NCI-H774 (cell line): ENCODE measurements around the gene ACKR3.

ENCODE experiments used
- DNase-seq: peaks from one replicate; lab custom pipeline; 2025; lab: John Stamatoyannopoulos, UW

The ACKR3 gene

DNA sequence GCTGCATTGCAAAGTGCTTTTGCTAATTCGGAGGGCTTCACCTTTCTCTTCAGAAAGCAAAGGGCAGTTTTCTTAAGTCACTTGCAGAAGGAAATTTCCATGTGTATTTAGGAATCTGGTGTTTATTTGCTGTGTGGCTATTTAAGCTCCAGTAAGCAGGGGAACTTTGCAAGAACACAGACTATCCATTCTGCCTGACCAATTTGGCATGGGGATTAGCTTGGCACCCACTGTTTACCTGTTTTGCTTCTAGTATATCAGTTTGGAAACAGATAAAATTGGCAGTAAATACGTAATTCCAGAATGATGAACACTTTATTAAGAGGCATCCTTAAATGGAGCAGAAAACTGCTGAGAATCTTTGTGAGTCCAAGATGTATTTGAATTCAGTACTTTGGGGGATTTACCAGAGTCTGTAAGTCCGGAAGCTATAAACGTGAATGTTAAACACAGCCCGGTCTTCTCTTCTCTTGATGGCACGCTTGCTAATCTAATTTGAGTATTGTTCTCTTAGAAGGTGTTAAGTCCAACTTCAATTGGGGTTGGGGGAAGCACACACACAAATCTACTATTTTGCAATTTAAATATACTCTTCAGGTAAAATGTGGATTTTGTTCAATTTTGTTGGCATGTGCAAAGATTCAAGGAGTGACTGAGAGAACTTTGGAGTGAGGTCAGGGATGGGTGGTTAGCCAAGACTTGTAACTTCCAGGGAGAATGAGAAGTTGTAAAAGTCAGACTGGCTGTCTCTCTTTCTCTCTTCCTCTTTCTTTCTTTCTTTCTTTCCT lies 650 bp downstream of the ACKR3 start:
- DNase-seq = no peak

DNA sequence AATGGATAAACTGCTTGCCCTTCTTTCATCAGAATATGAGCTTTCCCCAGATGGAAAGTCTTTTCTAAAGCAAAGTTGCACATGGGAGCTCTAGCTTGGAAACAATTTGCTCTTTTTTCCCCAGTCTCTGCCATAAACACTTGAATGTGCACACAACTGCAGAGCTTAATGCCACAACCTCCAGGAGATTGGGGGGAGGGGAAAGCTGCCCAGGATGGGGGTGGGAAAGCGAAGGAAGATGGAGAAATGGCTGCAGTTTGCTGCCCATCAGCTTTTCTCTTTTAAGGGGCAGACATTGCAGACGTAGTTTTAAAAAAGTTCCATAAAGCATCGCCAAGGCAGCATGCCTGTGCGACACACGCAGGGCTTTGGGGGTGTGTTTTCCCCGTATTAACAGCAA lies 1.5 kb downstream of the ACKR3 start:
- no peak for DNase-seq

DNA sequence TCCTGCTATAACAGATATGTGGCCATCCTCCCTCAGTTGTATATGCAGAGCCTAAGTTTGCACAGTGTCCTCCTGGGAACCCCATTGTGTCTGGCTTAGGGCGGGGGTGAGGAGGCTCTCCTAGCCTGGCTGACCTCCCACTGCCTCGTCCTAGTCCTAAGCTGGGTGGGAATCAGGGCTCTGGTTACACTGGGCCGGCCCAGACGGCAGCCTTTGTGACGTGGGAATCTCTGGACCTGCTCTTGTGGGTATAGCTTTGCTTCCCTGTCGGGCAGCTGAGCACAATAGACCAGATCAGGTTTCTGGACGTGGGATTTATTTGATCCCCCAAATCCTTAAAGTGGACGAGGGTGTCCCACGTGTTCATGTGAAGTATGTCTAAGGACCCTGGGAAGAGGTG lies 2.9 kb downstream of the ACKR3 start:
- DNase-seq = no peak

DNA sequence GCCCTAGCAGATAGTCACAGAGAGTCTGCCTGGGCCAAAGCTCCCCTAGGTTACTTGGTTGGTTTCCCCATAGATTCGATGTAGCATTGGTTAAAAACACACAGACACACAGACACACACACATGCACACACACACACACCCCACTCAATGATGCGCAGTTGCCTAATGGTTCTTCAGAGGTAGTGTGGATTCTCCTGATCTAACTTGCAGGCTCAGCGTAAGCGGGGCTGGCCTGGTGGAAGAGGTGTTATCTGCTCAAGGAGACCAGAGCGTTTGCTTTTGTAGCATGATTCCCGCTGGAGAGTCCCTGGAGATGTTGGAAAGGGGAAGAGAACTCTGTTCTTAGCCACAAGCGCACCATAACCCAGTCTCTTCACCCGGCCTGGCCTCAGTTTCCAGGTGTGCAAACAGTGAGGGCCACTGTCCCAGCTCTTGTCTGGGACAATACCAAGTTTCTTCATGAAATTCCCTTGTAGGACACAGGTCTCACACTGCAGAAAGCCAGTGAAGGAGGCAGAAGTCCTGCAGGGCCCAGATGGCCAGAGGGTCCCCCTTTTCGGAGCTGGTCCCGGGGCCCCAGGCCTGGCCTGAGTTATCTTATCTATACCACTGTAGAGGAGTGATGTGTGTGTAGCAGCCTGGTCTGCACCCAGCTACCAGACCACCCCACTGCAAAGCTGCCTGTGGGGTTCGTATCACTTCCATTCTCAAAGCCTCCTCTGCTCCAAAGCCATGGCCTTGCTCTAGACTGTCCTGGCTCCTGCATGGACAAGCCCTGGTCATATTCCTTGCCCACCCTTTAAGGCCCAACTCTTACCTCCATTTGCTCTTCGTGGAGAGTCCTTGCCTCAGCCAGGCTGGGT lies 3.7 kb downstream of the ACKR3 start:
- DNase-seq = no peak

DNA sequence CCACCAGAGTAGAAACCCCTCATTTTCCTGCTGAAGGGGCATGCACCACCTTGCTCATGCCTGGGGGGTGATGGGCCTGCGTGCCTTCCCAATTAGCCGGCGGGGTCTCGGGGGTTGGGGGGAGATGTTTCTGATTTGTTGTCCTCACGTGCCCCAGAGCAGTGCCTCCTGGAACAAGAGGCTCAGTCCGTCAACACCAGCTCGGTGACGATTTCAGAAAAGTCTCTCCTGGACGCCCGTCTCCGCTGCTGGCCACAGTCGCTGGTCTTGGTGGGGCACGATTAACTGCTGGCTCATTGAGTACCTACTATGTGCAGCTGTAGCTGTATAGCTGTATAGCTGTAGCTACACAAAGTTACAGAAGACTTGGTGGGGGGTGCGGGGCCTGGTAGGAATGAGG lies 4.4 kb downstream of the ACKR3 start:
- DNase-seq = no peak

DNA sequence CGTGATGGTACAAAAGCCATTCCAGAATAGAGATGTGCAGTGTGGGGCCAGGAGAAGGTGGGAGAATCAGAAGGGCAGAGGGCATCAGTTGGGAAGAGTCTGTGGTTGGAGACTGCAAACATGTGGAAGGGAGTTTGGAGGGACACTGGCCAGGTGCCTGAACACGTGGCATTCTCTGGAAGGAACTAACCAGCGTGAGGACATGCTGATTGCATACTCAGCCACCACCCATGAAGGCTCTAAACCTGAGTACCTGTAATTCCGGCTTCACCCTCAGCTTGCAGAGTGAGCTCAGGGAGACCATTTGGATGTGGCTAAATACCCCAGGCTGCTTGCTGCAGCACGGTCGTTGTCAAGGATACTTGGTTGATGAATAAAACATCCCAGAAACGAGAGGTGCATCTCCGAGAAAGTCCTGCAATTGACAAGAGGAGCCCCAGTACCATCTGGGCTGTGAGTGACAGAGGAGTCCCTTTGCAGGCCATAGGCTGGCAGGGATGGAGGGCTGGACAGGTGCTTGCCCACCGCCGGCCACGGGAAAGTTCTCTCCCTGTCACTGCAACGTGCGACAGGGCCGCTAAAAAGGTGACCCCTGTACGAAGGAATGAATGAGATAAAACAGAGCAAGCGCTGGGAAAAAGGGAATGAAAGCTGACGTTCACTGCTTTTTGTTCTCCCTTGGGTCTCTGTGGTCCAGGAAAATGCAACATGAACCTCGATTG lies 5.0 kb downstream of the ACKR3 start:
- DNase-seq = no peak

DNA sequence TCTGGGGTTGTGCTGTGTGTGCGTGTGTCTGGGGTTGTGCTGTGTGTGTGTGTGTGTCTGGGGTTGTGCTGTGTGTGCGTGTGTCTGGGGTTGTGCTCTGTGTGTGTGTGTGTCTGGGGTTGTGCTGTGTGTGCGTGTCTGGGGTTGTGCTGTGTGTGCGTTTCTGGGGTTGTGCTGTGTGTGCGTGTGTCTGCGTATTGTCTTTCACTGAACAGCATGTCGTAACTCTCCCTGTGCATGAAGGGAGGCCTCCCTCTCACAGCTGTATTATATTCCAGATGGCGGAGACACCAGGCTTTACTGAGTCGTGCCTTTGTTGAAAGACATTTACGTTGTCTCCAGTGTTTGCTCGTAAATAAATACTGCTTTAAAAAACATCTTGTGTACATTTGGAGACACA lies 5.9 kb downstream of the ACKR3 start:
- DNase-seq = no peak

DNA sequence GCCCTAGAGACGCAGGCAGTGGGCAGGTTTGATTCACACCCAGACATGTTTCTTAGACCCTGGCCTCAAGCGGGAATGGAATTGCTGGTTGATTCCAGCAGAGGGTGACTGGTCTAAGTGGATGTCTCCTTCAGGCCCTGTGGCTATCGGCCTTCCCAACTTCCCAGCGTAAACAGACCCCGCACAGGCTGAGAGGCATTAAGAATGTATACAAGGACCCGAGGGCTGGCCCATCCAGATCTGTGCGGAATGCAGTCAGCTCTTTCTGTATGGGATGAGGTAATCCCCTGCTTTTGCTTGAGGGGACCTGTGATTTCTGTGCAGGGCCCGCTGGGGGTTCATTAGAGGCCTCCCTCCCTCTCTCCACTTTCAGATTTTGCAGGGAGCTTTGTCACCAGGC lies 6.5 kb downstream of the ACKR3 start:
- no peak for DNase-seq

DNA sequence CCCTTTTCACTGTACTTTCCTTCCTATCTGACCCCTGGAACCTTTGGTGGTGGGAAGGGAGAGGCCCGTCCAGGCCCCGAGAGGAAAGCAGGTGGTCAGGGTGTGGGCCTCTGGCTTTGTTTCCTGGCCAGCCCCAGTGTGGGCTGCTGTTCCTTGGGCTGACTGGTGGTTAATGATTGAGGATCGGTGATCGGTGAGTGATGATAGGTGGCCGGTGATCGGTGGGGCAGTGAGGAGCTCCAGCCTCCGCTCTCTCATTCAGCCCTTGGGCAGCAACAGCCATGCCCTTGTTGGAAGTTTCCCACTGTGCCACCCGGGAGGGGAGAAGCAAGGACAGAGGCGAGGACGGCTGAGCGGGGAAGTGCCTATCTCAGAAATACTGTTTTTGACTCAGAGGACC lies 7.3 kb downstream of the ACKR3 start:
- no peak for DNase-seq

DNA sequence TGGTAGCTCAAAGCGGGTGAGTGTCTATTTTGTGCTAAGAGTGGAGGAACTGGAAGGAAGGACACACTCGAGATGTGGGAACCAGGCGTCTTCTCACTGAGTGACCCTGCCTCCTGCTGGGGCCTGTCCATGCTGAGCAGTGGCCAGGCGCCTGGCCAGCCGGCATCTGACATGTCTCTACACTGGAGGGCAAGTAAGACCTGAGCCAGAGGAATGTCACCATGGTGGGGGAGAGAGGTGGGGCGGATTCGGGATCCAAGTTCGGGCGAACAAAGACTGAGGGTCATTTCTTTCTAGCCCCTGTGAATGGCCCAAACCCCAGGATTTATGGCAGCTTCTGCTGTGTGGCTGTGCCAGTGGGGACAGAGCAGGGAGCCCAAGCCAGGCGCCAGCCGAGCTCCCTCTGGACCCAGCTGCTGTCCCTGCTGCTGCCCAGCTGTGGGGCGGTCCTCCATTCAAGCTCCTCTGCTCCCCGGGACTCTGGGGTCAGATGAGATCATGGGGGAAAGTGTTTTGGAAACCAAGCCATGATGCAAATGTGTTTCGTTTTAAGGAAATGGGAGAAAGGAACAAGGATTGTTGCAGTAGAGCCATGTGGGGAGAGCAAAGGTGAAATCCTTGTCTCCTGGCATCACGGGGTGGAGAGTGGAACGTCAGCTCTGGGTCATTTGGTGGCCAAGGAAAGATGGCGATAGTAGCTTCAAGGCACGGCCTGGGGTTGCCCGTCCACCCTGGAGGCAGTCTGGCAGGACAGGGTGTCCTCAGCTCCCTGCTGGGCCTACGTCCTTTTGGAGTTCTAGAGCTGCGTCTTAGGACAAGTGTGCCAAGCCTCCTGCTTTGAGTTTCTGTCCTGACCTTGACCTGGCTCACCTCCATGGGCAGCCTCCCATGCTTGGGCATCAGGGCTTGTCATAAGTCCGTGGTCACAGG lies 8.1 kb downstream of the ACKR3 start:
- DNase-seq = no peak

DNA sequence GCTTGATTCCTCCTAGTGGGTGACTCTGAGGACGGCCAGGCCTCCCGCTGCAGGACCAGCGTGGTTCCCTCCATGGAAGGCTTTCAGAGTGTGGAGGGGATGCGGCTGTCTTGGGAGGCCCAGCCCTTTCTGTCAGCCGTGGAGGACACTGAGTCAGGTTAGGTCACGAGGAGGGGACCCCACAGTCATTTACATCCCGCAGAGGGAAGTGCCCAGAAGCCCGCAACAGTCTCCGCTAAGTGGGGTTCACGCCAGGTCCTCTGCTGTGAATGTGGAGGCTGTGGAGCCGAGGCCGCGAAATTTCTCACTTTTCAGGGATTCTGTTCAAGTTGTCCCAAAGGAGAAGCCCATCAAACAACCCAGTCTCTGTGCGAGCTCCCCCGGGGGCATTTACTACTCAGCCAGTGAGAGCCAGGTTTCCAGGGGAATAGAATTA lies 8.8 kb downstream of the ACKR3 start:
- no peak for DNase-seq

DNA sequence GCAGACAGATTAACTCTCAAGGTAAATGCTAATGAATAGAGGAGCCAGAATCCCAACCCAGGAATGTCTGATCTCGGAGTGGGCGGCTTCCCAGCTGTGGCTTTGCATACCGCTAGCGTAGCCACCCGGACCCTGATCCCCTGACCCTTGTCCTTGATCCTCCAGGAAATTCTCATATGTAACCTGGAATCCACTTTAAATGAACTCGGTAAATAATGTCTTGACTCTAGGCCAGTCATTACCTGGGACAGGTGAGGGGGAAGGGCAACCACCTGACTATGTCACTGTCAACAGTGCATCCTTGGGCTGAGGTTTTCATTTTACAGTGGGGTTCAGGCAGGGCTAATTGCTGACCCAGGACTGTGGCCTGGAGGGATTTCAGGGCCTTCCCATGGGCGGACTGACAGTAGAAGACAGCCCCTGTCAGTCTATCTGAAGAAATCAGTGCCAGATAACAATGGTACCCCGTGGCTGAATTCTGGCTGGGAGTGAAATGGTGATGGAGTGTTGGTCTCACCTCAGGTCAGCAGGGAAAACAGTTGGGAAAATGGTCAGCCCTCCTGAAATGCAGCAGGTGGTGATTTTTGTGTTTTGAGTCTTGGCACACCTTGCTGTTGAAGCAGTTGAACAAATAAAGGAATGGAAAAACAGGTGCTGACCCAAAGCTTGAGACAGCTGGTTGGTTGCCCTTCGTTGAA lies 9.6 kb downstream of the ACKR3 start:
- peak; percentile 70 for DNase-seq

DNA sequence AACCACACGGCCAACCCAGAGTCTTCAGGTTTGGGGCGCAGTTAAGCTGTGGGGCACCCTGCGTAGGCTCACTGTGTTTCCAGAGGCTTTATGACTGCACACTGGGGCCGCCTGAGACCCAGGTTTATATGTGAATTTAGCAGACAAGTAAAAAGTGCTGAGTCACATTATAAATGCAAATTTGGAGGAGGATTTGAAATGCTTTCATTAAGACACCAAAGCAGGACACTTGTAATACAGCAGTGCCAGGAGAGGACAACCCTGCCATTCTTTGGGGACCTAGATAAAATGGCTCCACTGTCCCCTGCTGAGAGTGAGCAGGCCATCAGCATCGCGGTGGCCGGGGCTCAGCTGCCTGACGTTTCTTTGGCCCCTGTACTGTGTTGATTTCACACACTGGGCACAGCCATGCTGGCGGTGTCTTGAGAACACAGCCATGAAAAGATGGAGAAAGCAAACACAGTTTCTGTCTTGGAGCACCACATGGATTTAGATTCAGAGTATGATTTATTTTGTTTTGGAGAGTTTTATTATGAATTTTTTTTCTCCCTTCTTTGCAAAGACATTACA lies 10.2 kb downstream of the ACKR3 start:
- DNase-seq = peak; percentile 51

DNA sequence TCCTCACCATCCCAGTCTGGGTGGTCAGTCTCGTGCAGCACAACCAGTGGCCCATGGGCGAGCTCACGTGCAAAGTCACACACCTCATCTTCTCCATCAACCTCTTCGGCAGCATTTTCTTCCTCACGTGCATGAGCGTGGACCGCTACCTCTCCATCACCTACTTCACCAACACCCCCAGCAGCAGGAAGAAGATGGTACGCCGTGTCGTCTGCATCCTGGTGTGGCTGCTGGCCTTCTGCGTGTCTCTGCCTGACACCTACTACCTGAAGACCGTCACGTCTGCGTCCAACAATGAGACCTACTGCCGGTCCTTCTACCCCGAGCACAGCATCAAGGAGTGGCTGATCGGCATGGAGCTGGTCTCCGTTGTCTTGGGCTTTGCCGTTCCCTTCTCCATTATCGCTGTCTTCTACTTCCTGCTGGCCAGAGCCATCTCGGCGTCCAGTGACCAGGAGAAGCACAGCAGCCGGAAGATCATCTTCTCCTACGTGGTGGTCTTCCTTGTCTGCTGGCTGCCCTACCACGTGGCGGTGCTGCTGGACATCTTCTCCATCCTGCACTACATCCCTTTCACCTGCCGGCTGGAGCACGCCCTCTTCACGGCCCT lies 11.2 kb downstream of the ACKR3 start:
- DNase-seq = no peak

DNA sequence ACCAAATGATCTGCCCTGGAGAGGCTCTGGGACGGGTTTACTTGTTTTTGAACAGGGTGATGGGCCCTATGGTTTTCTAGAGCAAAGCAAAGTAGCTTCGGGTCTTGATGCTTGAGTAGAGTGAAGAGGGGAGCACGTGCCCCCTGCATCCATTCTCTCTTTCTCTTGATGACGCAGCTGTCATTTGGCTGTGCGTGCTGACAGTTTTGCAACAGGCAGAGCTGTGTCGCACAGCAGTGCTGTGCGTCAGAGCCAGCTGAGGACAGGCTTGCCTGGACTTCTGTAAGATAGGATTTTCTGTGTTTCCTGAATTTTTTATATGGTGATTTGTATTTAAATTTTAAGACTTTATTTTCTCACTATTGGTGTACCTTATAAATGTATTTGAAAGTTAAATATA lies 11.9 kb downstream of the ACKR3 start:
- DNase-seq = no peak

DNA sequence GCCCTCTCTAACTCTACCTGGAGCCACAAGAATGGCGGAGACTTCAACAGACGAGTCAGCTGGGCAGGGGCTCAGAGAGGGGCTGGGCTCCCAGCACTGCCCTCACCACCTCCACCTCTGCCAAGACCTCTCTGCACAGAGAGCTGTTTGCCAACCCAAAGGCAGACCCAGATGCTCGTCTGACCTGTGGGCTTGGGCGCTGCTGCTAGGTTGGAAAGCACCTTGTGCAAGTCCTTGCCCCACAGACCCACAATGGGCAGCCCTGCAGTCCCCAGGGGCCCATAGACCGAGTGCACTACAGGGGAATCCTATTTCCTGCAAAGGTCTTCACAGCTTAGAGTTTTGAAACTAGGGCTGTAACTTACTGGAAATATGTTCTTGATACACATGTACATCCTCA lies 13.3 kb downstream of the ACKR3 start:
- DNase-seq = no peak

DNA sequence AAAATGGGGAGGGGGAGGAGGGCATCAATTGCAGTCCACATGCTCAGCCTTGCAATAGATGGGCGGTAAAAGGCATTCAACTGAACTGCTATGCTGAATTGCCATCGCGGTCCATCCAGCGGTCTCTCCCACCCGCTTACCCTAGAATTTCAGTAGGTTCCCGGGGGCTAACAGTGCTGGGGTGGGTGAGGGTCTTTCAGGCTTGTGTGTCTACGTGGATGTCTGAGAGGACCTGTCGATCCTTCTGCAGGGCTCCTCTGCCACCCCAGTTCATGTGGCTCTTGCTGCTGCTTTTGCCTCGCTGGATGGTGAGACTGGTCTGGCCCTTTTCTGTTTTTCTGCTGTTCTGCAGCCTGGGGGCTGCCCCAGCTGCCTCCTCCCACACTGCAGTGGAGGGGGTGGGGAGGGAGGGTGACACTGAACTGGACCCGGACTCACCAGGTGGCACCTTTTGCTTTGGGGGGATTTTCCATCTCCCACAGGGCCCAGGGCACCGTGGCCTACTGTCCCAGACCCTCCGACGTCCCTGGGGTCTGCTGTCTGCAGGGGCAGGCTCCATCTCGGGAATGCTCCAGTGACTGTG lies 14.1 kb downstream of the ACKR3 start:
- DNase-seq = no peak

DNA sequence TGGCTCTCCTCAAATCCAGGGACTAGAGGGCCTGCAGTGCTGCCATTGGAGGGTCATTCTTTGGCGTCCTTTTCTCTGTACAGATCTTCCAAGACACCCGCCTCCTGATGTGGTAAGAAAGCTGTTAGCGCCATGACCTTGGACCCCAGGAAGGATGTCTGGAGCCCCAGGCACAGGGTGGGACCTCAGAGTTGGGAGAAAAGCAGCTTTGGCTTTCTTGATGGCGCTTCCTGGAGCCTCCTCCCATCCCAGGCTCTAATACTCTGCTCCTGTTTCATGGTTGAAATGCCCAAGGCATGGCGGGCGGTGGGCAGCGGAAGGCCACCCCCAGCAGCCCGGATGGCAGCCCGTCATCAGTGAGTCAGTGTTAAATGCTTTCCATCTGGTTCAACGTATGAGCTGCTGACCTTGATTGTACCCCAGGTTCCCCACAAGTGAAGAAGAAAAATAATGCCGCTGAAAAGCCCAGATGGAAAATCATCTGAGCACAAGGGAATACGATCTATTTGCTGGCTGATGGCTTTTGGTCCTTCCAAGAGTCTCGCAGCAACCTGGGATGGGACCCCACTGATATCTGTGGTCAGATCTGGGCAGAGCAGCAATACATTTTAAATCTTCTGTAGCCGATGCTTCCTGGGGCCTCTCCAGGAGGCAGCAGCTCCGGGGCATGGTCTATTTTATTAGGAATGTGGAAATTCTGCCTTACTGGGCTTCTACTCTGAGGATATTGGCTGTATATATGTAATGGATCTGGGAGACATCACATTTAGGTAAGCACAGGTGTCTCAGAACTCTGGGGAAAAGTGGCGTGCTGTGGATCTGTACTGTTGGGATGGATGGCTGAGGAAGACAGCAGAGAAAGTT lies 15.1 kb downstream of the ACKR3 start:
- no peak for DNase-seq

DNA sequence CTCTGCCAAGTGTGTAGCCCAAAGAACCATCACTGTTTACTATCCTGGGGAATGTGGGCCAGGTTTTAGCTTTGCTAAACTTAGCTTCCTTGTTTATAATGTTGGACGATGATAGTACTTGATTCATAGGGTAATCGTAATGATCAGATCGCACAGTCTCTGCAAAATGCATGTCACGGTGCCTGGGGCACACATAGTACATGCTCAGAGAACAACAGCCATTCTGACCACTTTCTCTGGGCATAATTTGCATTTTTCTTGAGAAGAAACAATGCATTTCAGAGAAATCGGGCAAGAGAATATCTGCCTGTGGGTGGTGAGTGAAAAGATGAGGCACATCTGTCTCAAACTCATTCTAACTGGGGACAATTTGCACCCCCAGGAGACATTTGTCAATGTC lies 16.3 kb downstream of the ACKR3 start:
- no peak for DNase-seq
